IPS DF 19.7 (cell line): ENCODE results near the gene OOSP1.
A peak's percentile ranks its signal among the peaks of the same experiment; 100 is the strongest.
"Not testable (repeated sequence)": the region's sequence is repeated elsewhere in the genome, so short reads cannot be mapped to it uniquely, and the experiment has no call there.

ENCODE experiments used
- DNase-seq: peaks from one replicate; pipeline ENCODE4 v3.0.0-alpha.2; 2013; ENCODE audit warnings: low read depth, low spot score

The OOSP1 gene

GRCh38 chr11:59938132-59938531 is at the start of gene OOSP1:
Gene OOSP1, plus strand, starts transcription at chr11:59938432. Its CDS starts 23 bp downstream, at chr11:59938455.
- DNase-seq = no peak

- peak; percentile 52 for DNase-seq
Measured at GRCh38 chr11:59891781-59892181, 46.5 kb upstream of the OOSP1 start.

GRCh38 chr11:59894616-59895015 is 43.6 kb upstream of the OOSP1 start:
- DNase-seq = no peak

GRCh38 chr11:59898046-59898445 is 40.2 kb upstream of the OOSP1 start:
- no peak for DNase-seq

- no peak for DNase-seq
Measured at GRCh38 chr11:59898650-59899049, 39.6 kb upstream of the OOSP1 start.

- no peak for DNase-seq
Measured at GRCh38 chr11:59899532-59899931, 38.7 kb upstream of the OOSP1 start.

GRCh38 chr11:59900366-59901126 is 37.7 kb upstream of the OOSP1 start:
- DNase-seq = no peak

GRCh38 chr11:59901306-59901705 is 36.9 kb upstream of the OOSP1 start:
- no peak for DNase-seq

GRCh38 chr11:59903569-59903968 is 34.7 kb upstream of the OOSP1 start:
- not testable (repeated sequence) for DNase-seq

GRCh38 chr11:59918480-59918879 is 19.8 kb upstream of the OOSP1 start:
- no peak for DNase-seq

GRCh38 chr11:59918987-59919589 is 19.1 kb upstream of the OOSP1 start:
- DNase-seq = no peak

GRCh38 chr11:59923813-59924212 is 14.4 kb upstream of the OOSP1 start:
- DNase-seq = no peak

GRCh38 chr11:59931688-59932087 is 6.5 kb upstream of the OOSP1 start:
- no peak for DNase-seq

GRCh38 chr11:59938718-59939117 is 486 bp downstream of the OOSP1 start:
- no peak for DNase-seq

GRCh38 chr11:59939482-59939881 is 1.2 kb downstream of the OOSP1 start:
- no peak for DNase-seq

- DNase-seq = no peak
Measured at GRCh38 chr11:59941091-59941490, 2.9 kb downstream of the OOSP1 start.

- DNase-seq = no peak
Measured at GRCh38 chr11:59943997-59944714, 5.9 kb downstream of the OOSP1 start.

- no peak for DNase-seq
Measured at GRCh38 chr11:59944720-59945119, 6.5 kb downstream of the OOSP1 start.

- DNase-seq = no peak
Measured at GRCh38 chr11:59953463-59954218, 15.4 kb downstream of the OOSP1 start.

GRCh38 chr11:59954219-59954847 is 16.1 kb downstream of the OOSP1 start:
- DNase-seq = no peak

- no peak for DNase-seq
Measured at GRCh38 chr11:59957094-59957493, 18.9 kb downstream of the OOSP1 start.
